Left kidney (tissue), 2 donors: Measurements from ENCODE around the gene KRTAP4-4. TPM values are rescaled to one million over a fixed set of nuclear protein-coding genes. Genes with fewer than 3 reads are reported as not detected.
"Not testable (repeated sequence)": the region's sequence is repeated elsewhere in the genome, so short reads cannot be mapped to it uniquely, and the experiment has no call there.

Source experiments
- DNase-seq: peaks from one replicate; pipeline ENCODE4 v3.0.0-alpha.2; 2013
- polyA plus RNA-seq: library from polyadenylated mRNA; unstranded; fragments of 120-200 nt; gene quantifications from one replicate; pipeline ENCODE4 v1.2.1, GENCODE V29; 2013; ENCODE audit not compliant: insufficient read length

KRTAP4-4 gene
- polyA plus RNA-seq, 1 donor = not detected

DNA sequence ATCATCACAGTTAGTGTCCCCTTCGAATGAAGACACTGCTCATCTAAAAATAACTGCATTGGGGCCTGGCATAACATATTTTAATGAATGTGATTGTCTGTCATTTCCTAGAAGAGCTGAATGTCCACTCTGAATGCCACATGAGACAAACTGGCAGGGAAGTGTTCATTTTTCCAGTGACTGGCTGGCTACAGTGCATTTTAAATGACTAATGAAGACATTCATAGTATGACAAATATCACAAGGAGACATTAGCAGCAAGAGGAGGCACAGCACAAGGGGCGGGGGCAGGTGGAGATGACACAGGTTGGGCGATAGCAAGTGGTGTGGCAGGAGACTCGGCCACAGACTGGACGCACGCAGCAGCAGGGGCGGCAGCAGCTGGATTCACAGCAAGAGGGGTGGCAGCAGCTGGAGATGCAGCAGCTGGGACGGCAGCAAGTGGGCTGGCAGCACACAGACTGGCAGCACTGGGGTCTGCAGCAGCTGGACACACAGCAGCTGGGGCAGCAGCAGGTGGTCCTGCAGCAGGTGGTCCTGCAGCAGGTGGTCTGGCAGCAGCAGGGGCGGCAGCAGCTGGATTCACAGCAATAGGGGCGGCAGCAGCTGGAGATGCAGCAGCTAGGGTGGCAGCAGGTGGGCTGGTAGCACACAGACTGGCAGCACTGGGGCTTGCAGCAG lies 11.4 kb downstream of the KRTAP4-4 start:
- not testable (repeated sequence) for DNase-seq

- DNase-seq = no peak
These were observed 12.9 kb downstream of the KRTAP4-4 start for GRCh38 chr17:41147531-41148204.

DNA sequence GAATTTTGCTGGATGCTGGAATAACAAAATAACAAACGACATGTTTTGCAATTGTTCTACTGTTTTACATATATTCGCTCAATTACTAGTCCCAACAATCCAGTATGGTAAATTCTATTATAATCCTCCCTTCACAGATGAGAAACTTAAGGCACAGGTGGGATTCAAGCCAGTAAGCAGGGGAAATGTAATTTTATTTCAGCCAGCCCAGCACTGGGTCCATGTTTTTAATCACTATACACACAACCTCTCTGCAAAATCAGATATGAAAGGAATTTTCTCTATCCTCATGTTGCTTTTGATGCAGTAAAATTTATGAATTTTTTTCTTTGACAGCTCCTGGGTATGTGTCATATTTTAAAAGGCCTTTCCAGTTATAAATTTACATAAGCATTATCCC lies 15.3 kb downstream of the KRTAP4-4 start:
- no peak for DNase-seq

- no peak for DNase-seq
These were observed 15.7 kb downstream of the KRTAP4-4 start for GRCh38 chr17:41144846-41145245.

DNA sequence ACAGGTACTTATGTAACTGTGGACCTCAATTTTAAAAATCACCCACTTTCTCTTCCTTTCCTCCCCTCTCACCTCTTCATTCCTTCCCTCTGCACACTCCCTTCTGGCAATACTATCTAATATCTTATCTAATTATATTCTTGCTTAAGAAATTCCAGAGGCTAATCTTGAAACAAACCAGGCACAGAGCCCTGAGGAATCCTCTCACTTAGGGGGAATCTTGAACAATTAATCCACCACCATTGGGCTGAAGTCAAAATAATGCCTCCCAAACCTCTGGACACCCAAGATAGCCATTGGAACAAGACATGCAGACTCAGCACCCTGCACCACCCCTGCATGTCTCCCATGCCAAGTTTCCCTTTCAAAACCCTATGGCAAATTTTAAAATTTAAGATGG lies 19.2 kb downstream of the KRTAP4-4 start:
- DNase-seq = no peak

DNA sequence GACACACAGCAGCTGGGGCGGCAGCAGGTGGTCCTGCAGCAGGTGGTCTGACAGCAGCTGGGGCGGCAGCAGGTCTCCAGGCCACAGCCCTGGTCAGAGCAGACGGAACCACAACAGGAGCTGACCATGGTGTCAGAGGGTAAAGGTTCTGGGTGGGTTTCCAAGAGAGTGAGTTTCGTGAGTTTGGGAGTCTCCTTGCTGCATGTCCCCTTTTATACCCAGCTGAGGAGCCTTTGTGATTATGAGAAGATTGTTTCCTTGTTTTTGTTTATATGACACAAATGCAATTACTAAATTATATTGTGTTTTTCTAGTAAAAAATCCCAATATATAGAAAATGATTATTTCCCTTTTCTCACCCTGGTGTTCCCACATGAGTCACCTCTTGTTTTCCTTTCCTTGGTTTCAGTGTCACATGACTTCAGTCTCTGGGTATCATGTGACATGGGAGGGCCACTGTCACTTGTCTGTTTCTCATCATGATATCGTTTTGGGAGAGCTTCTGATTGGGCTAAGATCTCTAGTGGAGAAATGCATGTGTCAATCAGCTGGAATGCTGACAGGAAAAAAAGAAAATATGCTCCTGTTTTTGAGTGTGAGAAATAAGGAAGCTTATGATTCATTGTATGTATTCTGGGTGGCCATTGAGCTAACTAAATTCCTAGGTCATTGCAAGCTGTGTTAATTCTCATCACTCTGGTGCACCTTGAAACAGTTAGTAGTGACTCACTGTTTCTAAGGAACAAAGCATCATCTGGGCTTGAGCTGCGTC lies 20.0 kb downstream of the KRTAP4-4 start, which contains the start of gene KRTAP4-6:
Gene KRTAP4-6, minus strand, starts transcription at position 185 of the 772 bp plus-strand sequence. Its CDS starts 57 bp downstream, at position 128.
- DNase-seq = no peak

GRCh38 chr17:41139865-41140264 lies 20.7 kb downstream of the KRTAP4-4 start:
- not testable (repeated sequence) for DNase-seq

- DNase-seq = no peak
These were observed 26.4 kb downstream of the KRTAP4-4 start for GRCh38 chr17:41133880-41134735.

GRCh38 chr17:41131979-41132378 lies 28.6 kb downstream of the KRTAP4-4 start:
- no peak for DNase-seq

GRCh38 chr17:41127371-41127770 lies 33.2 kb downstream of the KRTAP4-4 start:
- DNase-seq = no peak

GRCh38 chr17:41126412-41126811 lies 34.1 kb downstream of the KRTAP4-4 start:
- no peak for DNase-seq

- DNase-seq = no peak
These were observed 35.5 kb downstream of the KRTAP4-4 start for GRCh38 chr17:41125064-41125463.

DNA sequence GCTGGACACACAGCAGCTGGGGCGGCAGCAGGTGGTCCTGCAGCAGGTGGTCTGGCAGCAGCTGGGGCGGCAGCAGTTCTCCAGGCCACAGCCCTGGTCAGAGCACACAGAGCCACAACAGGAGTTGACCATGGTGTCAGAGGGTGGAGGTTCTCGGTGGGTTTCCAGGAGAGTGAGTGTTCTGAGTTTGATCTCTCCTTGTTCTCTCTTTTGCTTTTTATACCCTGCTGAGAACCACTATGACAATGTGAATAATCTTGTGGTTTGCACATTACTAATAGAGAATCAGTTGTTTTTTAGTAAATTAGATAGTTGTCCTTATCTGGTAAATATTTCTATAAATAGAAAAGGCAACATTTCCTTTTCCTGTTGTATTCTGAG lies 36.6 kb downstream of the KRTAP4-4 start, which contains the start of gene KRTAP4-12:
Gene KRTAP4-12, minus strand, starts transcription at position 192 of the 381 bp plus-strand sequence. Its CDS starts 60 bp downstream, at position 132.
- not testable (repeated sequence) for DNase-seq

GRCh38 chr17:41123292-41123990 lies 37.1 kb downstream of the KRTAP4-4 start:
- DNase-seq = not testable (repeated sequence)

- DNase-seq = no peak
These were observed 38.8 kb downstream of the KRTAP4-4 start for GRCh38 chr17:41121742-41122141.

DNA sequence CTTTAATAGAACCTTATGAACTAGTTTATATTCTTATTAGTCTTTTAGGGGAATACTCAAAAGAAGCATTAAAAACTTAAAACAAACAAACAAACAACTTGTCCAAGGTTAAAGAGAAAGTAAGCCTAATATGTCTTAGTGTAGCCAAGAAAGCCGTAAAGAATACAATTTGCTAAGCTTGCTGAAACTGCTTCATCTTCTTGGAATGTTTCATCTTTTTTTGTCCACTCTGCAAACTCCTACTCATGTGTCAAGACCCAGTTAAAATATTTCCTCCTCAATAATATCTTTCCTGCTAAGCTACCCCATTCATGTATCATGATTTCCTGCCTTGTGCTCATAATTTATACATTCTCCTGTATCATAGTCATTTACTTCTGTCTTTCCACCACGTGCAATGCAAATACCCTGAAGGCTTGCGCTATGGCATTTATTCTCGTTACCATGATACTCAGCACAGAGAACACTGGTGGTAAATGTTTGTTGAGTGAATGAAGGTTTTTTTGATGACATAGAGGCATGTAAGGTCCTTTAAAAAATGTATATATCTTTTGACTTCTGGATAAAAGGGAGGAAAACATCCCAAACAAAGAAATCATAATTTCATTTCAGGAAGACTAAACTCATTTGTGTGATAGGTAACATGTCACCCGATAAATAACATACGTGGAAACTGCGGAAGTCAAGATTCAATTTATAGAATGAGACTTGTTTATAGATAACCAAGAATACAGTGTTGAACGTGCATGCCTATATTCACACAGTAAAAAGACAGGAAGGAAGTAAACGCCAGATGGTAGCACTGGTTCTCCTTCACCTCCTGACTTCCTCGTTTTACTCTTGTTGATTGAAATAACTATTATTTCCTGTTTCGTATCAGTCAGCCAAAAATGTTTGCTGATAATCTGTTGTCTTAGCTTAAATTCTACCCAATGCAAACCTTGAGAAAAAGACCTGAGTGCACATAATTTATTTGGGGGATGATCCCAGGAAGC lies 40.6 kb downstream of the KRTAP4-4 start:
- not testable (repeated sequence) for DNase-seq

GRCh38 chr17:41118721-41119120 lies 41.8 kb downstream of the KRTAP4-4 start:
- DNase-seq = no peak

DNA sequence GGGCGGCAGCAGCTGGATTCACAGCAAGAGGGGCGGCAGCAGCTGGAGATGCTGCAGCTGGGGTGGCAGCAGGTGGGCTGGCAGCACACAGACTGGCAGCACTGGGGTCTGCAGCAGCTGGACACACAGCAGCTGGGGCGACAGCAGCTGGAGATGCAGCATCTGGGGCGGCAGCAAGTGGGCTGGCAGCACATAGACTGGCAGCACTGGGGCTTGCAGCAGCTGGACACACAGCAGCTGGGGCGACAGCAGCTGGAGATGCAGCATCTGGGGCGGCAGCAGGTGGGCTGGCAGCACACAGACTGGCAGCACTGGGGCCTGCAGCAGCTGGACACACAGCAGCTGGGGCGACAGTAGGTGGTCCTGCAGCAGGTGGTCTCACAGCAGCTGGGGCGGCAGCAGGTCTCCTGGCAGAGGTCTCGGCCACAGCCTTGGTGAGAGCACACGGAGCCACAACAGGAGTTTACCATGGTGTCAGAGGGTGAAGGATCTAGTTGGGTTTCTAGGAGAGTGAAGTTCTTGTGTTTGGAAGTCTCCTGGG lies 42.6 kb downstream of the KRTAP4-4 start, which contains the start of gene KRTAP4-11:
Gene KRTAP4-11, minus strand, starts transcription at position 528 of the 541 bp plus-strand sequence. Its CDS starts 58 bp downstream, at position 470.
- DNase-seq = not testable (repeated sequence)

DNA sequence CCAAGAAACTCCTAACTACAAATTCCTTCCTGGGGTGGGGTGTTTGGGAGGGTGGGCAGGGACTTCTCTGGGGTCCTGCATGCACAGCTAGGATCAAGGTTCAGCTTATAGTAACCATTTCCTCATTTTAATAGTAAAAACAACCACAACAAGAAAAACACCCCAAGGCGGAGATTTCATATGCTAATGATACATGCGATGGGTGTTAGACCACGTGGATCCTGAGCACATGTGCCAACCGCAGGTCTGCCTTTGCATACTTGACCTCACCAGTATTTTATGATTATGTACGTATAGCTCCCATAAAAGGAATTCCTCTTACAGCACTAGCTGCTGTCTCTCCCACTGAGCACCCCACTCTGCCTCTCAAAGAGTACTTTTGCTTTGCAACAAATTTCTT lies 44.3 kb downstream of the KRTAP4-4 start:
- DNase-seq = no peak
